ENCODE data around the gene ABHD14A.
A peak's percentile ranks its signal among the peaks of the same experiment; 100 is the strongest.

The ABHD14A gene

GRCh38 chr3:51974277-51974962, 444 bp upstream of the ABHD14A start:
- Histone ChIP-seq H3K4me1 (ENCODE audit: control insufficient read depth, insufficient read depth, low read depth, low read length) (peaks cover 31% of the 10 kb centered on the region), H3K14ac (ENCODE audit: low read length in 2 of 2) (peak overlapping the region in 1 of 2 experiments; percentile 90), H4K91ac (ENCODE audit: low read length) (peak overlapping the region; percentile 98), H3K9ac (ENCODE audit: low read length) (peak overlapping the region; percentile 97), H3K4me2 (ENCODE audit: low read length, poor library complexity, severe bottlenecking) (peak overlapping the region; percentile 95), H3K36me3 (ENCODE audit: control insufficient read depth in 1 of 2, insufficient read depth in 2 of 2, low read depth in 1 of 2, low read length in 2 of 2) (peaks cover 9 to 18% of the 10 kb centered on the region in 2 experiments), H3K23ac (ENCODE audit: low read length in 2 of 2) (peak overlapping the region in 1 of 2 experiments; percentile 51), H3K18ac (ENCODE audit: low read depth in 1 of 2, low read length in 2 of 2) (peak overlapping the region; percentile 15 to 81), H2BK120ac (ENCODE audit: low read depth, low read length) (peak overlapping the region; percentile 85), H3K27me3 (ENCODE audit: control insufficient read depth in 1 of 2, insufficient read depth in 1 of 2, low read length in 2 of 2) (no peaks in the 10 kb centered on the region), H3K79me1 (replicated peaks; ENCODE audit: low read length, poor library complexity, severe bottlenecking) (peaks cover 9% of the 10 kb centered on the region), H2AFZ (ENCODE audit: low read depth, low read length) (peak overlapping the region; percentile 60), H2AK5ac (ENCODE audit: low read length, severe bottlenecking) (peak overlapping the region; percentile 31), H3K27ac (ENCODE audit: low read length, poor library complexity, severe bottlenecking) (peak overlapping the region; percentile 51), H4K8ac (ENCODE audit: low read length) (peak overlapping the region; percentile 99), H3K4me3 (ENCODE audit: insufficient read depth in 1 of 2, low read depth in 1 of 2, low read length in 2 of 2) (peak overlapping the region; percentile 61 to 97), H2BK15ac (ENCODE audit: low read depth, poor library complexity, severe bottlenecking) (peak overlapping the region; percentile 83), H3K4ac (ENCODE audit: low read depth in 1 of 2, low read length in 2 of 2) (peak overlapping the region; percentile 75 to 97), H3K9me3 (ENCODE audit: control insufficient read depth, low read length) (no peaks in the 10 kb centered on the region), H2BK12ac (ENCODE audit: low read length in 2 of 2) (peak overlapping the region; percentile 72 to 94), H2BK5ac (ENCODE audit: low read depth, low read length, poor library complexity, severe bottlenecking) (no peak overlapping the region)
- WGBS = 53% methylated on average over 30 of the region's 30 CpGs
- no peak for DNase-seq

- no peak overlapping the region for H3K18ac ChIP-seq (ENCODE audit: low read depth in 1 of 2, low read length in 2 of 2)
- peak overlapping the region in 1 of 2 experiments; percentile 43 for H3K23ac ChIP-seq (ENCODE audit: low read length in 2 of 2)
- H3K27me3 ChIP-seq (ENCODE audit: control insufficient read depth in 1 of 2, insufficient read depth in 1 of 2, low read length in 2 of 2) = no peaks in the 10 kb centered on the region
- peak overlapping the region; percentile 97 for H3K9ac ChIP-seq (ENCODE audit: low read length)
- H3K4me2 ChIP-seq (ENCODE audit: low read length, poor library complexity, severe bottlenecking) = peak overlapping the region; percentile 95
- no peak overlapping the region for H2BK5ac ChIP-seq (ENCODE audit: low read depth, low read length, poor library complexity, severe bottlenecking)
- H2AFZ ChIP-seq (ENCODE audit: low read depth, low read length) = no peak overlapping the region
- H2BK12ac ChIP-seq (ENCODE audit: low read length in 2 of 2) = no peak overlapping the region
- peaks cover 19% of the 10 kb centered on the region for H3K79me1 ChIP-seq (replicated peaks; ENCODE audit: low read length, poor library complexity, severe bottlenecking)
- no peak overlapping the region for H2BK120ac ChIP-seq (ENCODE audit: low read depth, low read length)
- peak overlapping the region in 1 of 2 experiments; percentile 97 for H3K4me3 ChIP-seq (ENCODE audit: insufficient read depth in 1 of 2, low read depth in 1 of 2, low read length in 2 of 2)
- DNase-seq = peak; percentile 72
- no peak overlapping the region for H2AK5ac ChIP-seq (ENCODE audit: low read length, severe bottlenecking)
- WGBS = 51% methylated on average over 46 of the region's 46 CpGs
- peaks cover 29% of the 10 kb centered on the region for H3K4me1 ChIP-seq (ENCODE audit: control insufficient read depth, insufficient read depth, low read depth, low read length)
- no peak overlapping the region for H3K14ac ChIP-seq (ENCODE audit: low read length in 2 of 2)
- no peak overlapping the region for H3K4ac ChIP-seq (ENCODE audit: low read depth in 1 of 2, low read length in 2 of 2)
- H4K91ac ChIP-seq (ENCODE audit: low read length) = no peak overlapping the region
- peaks cover 7 to 16% of the 10 kb centered on the region in 2 experiments for H3K36me3 ChIP-seq (ENCODE audit: control insufficient read depth in 1 of 2, insufficient read depth in 2 of 2, low read depth in 1 of 2, low read length in 2 of 2)
- no peak overlapping the region for H2BK15ac ChIP-seq (ENCODE audit: low read depth, poor library complexity, severe bottlenecking)
- no peak overlapping the region for H4K8ac ChIP-seq (ENCODE audit: low read length)
- H3K9me3 ChIP-seq (ENCODE audit: control insufficient read depth, low read length) = no peaks in the 10 kb centered on the region
- no peak overlapping the region for H3K27ac ChIP-seq (ENCODE audit: low read length, poor library complexity, severe bottlenecking)
Measured at GRCh38 chr3:51975852-51976549, 1.1 kb downstream of the ABHD14A start.

- 96% methylated on average over 8 of the region's 9 CpGs for WGBS
- H2AK5ac ChIP-seq (ENCODE audit: low read length, severe bottlenecking) = no peak overlapping the region
- H3K27ac ChIP-seq (ENCODE audit: low read length, poor library complexity, severe bottlenecking) = no peak overlapping the region
- no peak overlapping the region for H3K9ac ChIP-seq (ENCODE audit: low read length)
- H4K8ac ChIP-seq (ENCODE audit: low read length) = no peak overlapping the region
- H2AFZ ChIP-seq (ENCODE audit: low read depth, low read length) = no peak overlapping the region
- H3K4me1 ChIP-seq (ENCODE audit: control insufficient read depth, insufficient read depth, low read depth, low read length) = peaks cover 27% of the 10 kb centered on the region
- no peak overlapping the region for H3K4me3 ChIP-seq (ENCODE audit: insufficient read depth in 1 of 2, low read depth in 1 of 2, low read length in 2 of 2)
- H4K91ac ChIP-seq (ENCODE audit: low read length) = no peak overlapping the region
- no peak overlapping the region for H3K23ac ChIP-seq (ENCODE audit: low read length in 2 of 2)
- H3K4ac ChIP-seq (ENCODE audit: low read depth in 1 of 2, low read length in 2 of 2) = no peak overlapping the region
- H2BK120ac ChIP-seq (ENCODE audit: low read depth, low read length) = no peak overlapping the region
- peaks cover 0 to 12% of the 10 kb centered on the region in 2 experiments for H3K36me3 ChIP-seq (ENCODE audit: control insufficient read depth in 1 of 2, insufficient read depth in 2 of 2, low read depth in 1 of 2, low read length in 2 of 2)
- no peaks in the 10 kb centered on the region for H3K9me3 ChIP-seq (ENCODE audit: control insufficient read depth, low read length)
- no peaks in the 10 kb centered on the region for H3K27me3 ChIP-seq (ENCODE audit: control insufficient read depth in 1 of 2, insufficient read depth in 1 of 2, low read length in 2 of 2)
- H2BK15ac ChIP-seq (ENCODE audit: low read depth, poor library complexity, severe bottlenecking) = no peak overlapping the region
- H2BK5ac ChIP-seq (ENCODE audit: low read depth, low read length, poor library complexity, severe bottlenecking) = no peak overlapping the region
- no peak overlapping the region for H3K18ac ChIP-seq (ENCODE audit: low read depth in 1 of 2, low read length in 2 of 2)
- H3K4me2 ChIP-seq (ENCODE audit: low read length, poor library complexity, severe bottlenecking) = no peak overlapping the region
- no peak overlapping the region for H2BK12ac ChIP-seq (ENCODE audit: low read length in 2 of 2)
- no peak for DNase-seq
- H3K14ac ChIP-seq (ENCODE audit: low read length in 2 of 2) = no peak overlapping the region
- H3K79me1 ChIP-seq (replicated peaks; ENCODE audit: low read length, poor library complexity, severe bottlenecking) = peaks cover 19% of the 10 kb centered on the region
Measured at GRCh38 chr3:51977446-51978142, 2.7 kb downstream of the ABHD14A start.

GRCh38 chr3:51978143-51978502, 3.3 kb downstream of the ABHD14A start:
- 78% methylated on average over 3 of the region's 4 CpGs for WGBS
- peaks cover 0 to 12% of the 10 kb centered on the region in 2 experiments for H3K36me3 ChIP-seq (ENCODE audit: control insufficient read depth in 1 of 2, insufficient read depth in 2 of 2, low read depth in 1 of 2, low read length in 2 of 2)
- no peak overlapping the region for H3K9ac ChIP-seq (ENCODE audit: low read length)
- H3K4me2 ChIP-seq (ENCODE audit: low read length, poor library complexity, severe bottlenecking) = no peak overlapping the region
- H3K79me1 ChIP-seq (replicated peaks; ENCODE audit: low read length, poor library complexity, severe bottlenecking) = peaks cover 19% of the 10 kb centered on the region
- H3K14ac ChIP-seq (ENCODE audit: low read length in 2 of 2) = no peak overlapping the region
- H3K27ac ChIP-seq (ENCODE audit: low read length, poor library complexity, severe bottlenecking) = no peak overlapping the region
- H3K23ac ChIP-seq (ENCODE audit: low read length in 2 of 2) = no peak overlapping the region
- no peak overlapping the region for H4K8ac ChIP-seq (ENCODE audit: low read length)
- no peak overlapping the region for H2AFZ ChIP-seq (ENCODE audit: low read depth, low read length)
- no peak overlapping the region for H4K91ac ChIP-seq (ENCODE audit: low read length)
- H3K4me3 ChIP-seq (ENCODE audit: insufficient read depth in 1 of 2, low read depth in 1 of 2, low read length in 2 of 2) = no peak overlapping the region
- peaks cover 28% of the 10 kb centered on the region for H3K4me1 ChIP-seq (ENCODE audit: control insufficient read depth, insufficient read depth, low read depth, low read length)
- no peak overlapping the region for H2BK15ac ChIP-seq (ENCODE audit: low read depth, poor library complexity, severe bottlenecking)
- no peak overlapping the region for H2BK120ac ChIP-seq (ENCODE audit: low read depth, low read length)
- no peak overlapping the region for H3K4ac ChIP-seq (ENCODE audit: low read depth in 1 of 2, low read length in 2 of 2)
- H2BK5ac ChIP-seq (ENCODE audit: low read depth, low read length, poor library complexity, severe bottlenecking) = no peak overlapping the region
- no peak overlapping the region for H2AK5ac ChIP-seq (ENCODE audit: low read length, severe bottlenecking)
- H3K18ac ChIP-seq (ENCODE audit: low read depth in 1 of 2, low read length in 2 of 2) = no peak overlapping the region
- no peaks in the 10 kb centered on the region for H3K9me3 ChIP-seq (ENCODE audit: control insufficient read depth, low read length)
- no peak overlapping the region for H2BK12ac ChIP-seq (ENCODE audit: low read length in 2 of 2)
- DNase-seq = no peak
- H3K27me3 ChIP-seq (ENCODE audit: control insufficient read depth in 1 of 2, insufficient read depth in 1 of 2, low read length in 2 of 2) = no peaks in the 10 kb centered on the region

All from mesenchymal stem cell (in vitro differentiated cells and primary cell).